Measurements from ENCODE around the gene EPB41L4B. TPM values are rescaled to one million over a fixed set of nuclear protein-coding genes. Genes with fewer than 3 reads are reported as not detected.

Gene EPB41L4B
- total and polyA plus RNA-seq, 2 experiments from 2014 or later, result 11.0 to 32.2 TPM

DNA sequence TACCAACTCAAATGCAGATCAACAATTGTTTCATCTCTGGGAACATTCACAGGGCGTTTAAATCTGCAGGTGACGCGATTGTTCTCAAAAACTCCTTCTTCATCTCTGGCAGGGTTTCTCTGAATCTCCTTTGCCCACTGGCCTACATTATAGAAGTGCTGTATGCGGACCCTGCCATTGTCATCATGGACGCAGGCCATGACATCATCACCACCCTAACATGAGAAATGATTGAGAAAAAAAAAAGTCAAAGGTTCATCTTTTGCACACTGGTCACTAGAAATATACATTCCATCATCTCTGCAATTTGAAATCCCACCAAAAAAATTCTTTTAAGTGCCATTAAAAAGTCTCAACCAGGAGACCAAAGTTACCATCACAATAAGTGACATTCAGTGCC is 179.5 kb downstream of the EPB41L4B start (continued):
- TF ChIP-seq ETS1 (IDR thresholded peaks at IDR 0.05) (no peak), EZH2 (IDR thresholded peaks at IDR 0.05; ENCODE audit: low read depth, unreplicated experiment) (no peak), EZH2phosphoT487 (IDR thresholded peaks at IDR 0.05; ENCODE audit: unreplicated experiment) (no peak), POLR2AphosphoS5 (IDR thresholded peaks at IDR 0.05; ENCODE audit: low read depth) (no peak)
- TF ChIP-seq, protein P1, sequence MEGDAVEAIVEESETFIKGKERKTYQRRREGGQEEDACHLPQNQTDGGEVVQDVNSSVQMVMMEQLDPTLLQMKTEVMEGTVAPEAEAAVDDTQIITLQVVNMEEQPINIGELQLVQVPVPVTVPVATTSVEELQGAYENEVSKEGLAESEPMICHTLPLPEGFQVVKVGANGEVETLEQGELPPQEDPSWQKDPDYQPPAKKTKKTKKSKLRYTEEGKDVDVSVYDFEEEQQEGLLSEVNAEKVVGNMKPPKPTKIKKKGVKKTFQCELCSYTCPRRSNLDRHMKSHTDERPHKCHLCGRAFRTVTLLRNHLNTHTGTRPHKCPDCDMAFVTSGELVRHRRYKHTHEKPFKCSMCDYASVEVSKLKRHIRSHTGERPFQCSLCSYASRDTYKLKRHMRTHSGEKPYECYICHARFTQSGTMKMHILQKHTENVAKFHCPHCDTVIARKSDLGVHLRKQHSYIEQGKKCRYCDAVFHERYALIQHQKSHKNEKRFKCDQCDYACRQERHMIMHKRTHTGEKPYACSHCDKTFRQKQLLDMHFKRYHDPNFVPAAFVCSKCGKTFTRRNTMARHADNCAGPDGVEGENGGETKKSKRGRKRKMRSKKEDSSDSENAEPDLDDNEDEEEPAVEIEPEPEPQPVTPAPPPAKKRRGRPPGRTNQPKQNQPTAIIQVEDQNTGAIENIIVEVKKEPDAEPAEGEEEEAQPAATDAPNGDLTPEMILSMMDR (conservative IDR thresholded peaks at IDR 0.05; ENCODE audit: low read depth in 2 of 2), result no peak

DNA sequence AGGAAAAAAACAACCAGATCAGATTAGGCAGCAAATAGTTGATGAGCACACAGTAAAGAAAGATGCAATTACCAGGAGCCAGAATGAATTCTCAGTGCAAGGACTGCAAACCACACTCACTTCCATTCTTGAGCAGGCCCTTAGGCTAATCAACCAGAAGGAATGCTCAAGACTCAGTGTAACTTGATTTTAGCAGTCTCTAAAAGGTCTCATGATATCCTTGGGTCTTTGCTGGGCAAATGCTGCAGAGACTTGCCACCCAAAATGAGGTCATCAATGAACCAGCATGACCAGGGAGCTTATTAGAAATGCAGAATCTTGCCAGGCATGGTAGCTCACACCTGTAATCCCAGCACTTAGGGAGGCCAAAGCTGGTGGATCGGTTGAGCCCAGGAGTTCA is 181.0 kb downstream of the EPB41L4B start:
- Histone ChIP-seq H3K4me3 (no peak overlapping the region), H2AFZ (peak overlapping the region; percentile 47; the same call in 1 of the 2 replicates), H3K36me3 (ENCODE audit: insufficient read depth) (no peaks in the 10 kb centered on the region), H3K9me2 (ENCODE audit: insufficient read depth) (no peaks in the 10 kb centered on the region), H3K4me1 (ENCODE audit: insufficient read depth) (no peaks in the 10 kb centered on the region), H3K4me2 (no peak overlapping the region), H3K27ac (ENCODE audit: low read depth) (no peak overlapping the region), H3F3A (replicated peaks; ENCODE audit: low read depth) (no peaks in the 10 kb centered on the region), H4K20me1 (replicated peaks; ENCODE audit: insufficient read depth) (no peaks in the 10 kb centered on the region), H3K27me3 (ENCODE audit: insufficient read depth) (no peaks in the 10 kb centered on the region), H3K79me2 (replicated peaks; ENCODE audit: insufficient read depth) (no peaks in the 10 kb centered on the region)
- Mint-ChIP-seq H3K36me3 (ENCODE audit: low read depth) (no peaks in the 10 kb centered on the region), H3K4me1 (peaks cover 7% of the 10 kb centered on the region), H3K27me3 (ENCODE audit: insufficient read depth, low read depth, poor library complexity) (peaks cover 9% of the 10 kb centered on the region), H3K27ac (no peak overlapping the region), H3K9me3 (no peaks in the 10 kb centered on the region), H3K4me3 (no peak overlapping the region)
- no peak for ATAC-seq
- DNase-seq (ENCODE audit: low spot score), result no peak
- TF ChIP-seq STAT1 (IDR thresholded peaks at IDR 0.05; ENCODE audit: unreplicated experiment), result no peak
- TF ChIP-seq CREB1 (CRISPR knock-in tag; IDR thresholded peaks at IDR 0.05; ENCODE audit: low read depth), result no peak
- no peak for TF ChIP-seq JUNB (IDR thresholded peaks at IDR 0.05; ENCODE audit: unreplicated experiment)
- no peak for TF ChIP-seq ETS1 (IDR thresholded peaks at IDR 0.05)
- TF ChIP-seq EZH2phosphoT487 (IDR thresholded peaks at IDR 0.05; ENCODE audit: unreplicated experiment), result no peak
- no peak for TF ChIP-seq ZNF331 (CRISPR knock-in tag; IDR thresholded peaks at IDR 0.05; ENCODE audit: low read depth)
- TF ChIP-seq EZH2 (IDR thresholded peaks at IDR 0.05; ENCODE audit: low read depth, unreplicated experiment), result no peak
- no peak for TF ChIP-seq POLR2AphosphoS5 (IDR thresholded peaks at IDR 0.05; ENCODE audit: low read depth)
- TF ChIP-seq, protein P2, sequence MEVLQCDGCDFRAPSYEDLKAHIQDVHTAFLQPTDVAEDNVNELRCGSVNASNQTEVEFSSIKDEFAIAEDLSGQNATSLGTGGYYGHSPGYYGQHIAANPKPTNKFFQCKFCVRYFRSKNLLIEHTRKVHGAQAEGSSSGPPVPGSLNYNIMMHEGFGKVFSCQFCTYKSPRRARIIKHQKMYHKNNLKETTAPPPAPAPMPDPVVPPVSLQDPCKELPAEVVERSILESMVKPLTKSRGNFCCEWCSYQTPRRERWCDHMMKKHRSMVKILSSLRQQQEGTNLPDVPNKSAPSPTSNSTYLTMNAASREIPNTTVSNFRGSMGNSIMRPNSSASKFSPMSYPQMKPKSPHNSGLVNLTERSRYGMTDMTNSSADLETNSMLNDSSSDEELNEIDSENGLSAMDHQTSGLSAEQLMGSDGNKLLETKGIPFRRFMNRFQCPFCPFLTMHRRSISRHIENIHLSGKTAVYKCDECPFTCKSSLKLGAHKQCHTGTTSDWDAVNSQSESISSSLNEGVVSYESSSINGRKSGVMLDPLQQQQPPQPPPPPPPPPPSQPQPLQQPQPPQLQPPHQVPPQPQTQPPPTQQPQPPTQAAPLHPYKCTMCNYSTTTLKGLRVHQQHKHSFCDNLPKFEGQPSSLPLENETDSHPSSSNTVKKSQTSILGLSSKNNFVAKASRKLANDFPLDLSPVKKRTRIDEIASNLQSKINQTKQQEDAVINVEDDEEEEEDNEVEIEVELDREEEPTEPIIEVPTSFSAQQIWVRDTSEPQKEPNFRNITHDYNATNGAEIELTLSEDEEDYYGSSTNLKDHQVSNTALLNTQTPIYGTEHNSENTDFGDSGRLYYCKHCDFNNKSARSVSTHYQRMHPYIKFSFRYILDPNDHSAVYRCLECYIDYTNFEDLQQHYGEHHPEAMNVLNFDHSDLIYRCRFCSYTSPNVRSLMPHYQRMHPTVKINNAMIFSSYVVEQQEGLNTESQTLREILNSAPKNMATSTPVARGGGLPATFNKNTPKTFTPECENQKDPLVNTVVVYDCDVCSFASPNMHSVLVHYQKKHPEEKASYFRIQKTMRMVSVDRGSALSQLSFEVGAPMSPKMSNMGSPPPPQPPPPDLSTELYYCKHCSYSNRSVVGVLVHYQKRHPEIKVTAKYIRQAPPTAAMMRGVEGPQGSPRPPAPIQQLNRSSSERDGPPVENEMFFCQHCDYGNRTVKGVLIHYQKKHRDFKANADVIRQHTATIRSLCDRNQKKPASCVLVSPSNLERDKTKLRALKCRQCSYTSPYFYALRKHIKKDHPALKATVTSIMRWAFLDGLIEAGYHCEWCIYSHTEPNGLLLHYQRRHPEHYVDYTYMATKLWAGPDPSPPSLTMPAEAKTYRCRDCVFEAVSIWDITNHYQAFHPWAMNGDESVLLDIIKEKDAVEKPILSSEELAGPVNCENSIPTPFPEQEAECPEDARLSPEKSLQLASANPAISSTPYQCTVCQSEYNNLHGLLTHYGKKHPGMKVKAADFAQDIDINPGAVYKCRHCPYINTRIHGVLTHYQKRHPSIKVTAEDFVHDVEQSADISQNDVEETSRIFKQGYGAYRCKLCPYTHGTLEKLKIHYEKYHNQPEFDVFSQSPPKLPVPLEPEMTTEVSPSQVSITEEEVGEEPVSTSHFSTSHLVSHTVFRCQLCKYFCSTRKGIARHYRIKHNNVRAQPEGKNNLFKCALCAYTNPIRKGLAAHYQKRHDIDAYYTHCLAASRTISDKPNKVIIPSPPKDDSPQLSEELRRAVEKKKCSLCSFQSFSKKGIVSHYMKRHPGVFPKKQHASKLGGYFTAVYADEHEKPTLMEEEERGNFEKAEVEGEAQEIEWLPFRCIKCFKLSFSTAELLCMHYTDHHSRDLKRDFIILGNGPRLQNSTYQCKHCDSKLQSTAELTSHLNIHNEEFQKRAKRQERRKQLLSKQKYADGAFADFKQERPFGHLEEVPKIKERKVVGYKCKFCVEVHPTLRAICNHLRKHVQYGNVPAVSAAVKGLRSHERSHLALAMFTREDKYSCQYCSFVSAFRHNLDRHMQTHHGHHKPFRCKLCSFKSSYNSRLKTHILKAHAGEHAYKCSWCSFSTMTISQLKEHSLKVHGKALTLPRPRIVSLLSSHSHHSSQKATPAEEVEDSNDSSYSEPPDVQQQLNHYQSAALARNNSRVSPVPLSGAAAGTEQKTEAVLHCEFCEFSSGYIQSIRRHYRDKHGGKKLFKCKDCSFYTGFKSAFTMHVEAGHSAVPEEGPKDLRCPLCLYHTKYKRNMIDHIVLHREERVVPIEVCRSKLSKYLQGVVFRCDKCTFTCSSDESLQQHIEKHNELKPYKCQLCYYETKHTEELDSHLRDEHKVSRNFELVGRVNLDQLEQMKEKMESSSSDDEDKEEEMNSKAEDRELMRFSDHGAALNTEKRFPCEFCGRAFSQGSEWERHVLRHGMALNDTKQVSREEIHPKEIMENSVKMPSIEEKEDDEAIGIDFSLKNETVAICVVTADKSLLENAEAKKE (CRISPR knock-in tag; IDR thresholded peaks at IDR 0.05), result no peak
- TF ChIP-seq, protein P3, sequence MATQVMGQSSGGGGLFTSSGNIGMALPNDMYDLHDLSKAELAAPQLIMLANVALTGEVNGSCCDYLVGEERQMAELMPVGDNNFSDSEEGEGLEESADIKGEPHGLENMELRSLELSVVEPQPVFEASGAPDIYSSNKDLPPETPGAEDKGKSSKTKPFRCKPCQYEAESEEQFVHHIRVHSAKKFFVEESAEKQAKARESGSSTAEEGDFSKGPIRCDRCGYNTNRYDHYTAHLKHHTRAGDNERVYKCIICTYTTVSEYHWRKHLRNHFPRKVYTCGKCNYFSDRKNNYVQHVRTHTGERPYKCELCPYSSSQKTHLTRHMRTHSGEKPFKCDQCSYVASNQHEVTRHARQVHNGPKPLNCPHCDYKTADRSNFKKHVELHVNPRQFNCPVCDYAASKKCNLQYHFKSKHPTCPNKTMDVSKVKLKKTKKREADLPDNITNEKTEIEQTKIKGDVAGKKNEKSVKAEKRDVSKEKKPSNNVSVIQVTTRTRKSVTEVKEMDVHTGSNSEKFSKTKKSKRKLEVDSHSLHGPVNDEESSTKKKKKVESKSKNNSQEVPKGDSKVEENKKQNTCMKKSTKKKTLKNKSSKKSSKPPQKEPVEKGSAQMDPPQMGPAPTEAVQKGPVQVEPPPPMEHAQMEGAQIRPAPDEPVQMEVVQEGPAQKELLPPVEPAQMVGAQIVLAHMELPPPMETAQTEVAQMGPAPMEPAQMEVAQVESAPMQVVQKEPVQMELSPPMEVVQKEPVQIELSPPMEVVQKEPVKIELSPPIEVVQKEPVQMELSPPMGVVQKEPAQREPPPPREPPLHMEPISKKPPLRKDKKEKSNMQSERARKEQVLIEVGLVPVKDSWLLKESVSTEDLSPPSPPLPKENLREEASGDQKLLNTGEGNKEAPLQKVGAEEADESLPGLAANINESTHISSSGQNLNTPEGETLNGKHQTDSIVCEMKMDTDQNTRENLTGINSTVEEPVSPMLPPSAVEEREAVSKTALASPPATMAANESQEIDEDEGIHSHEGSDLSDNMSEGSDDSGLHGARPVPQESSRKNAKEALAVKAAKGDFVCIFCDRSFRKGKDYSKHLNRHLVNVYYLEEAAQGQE (IDR thresholded peaks at IDR 0.05; ENCODE audit: unreplicated experiment), result no peak
